ENCODE measurements around the gene NKX1-2.

- no peak for TF ChIP-seq CTCF (conservative IDR thresholded peaks at IDR 0.05; ENCODE audit: low read depth in 2 of 2)
- no peak for TF ChIP-seq EZH2 (IDR thresholded peaks at IDR 0.05; ENCODE audit: low read depth, unreplicated experiment)
- no peak for TF ChIP-seq POLR2AphosphoS5 (IDR thresholded peaks at IDR 0.05; ENCODE audit: low read depth)
- no peak for TF ChIP-seq CREB1 (CRISPR knock-in tag; IDR thresholded peaks at IDR 0.05; ENCODE audit: low read depth)
- no peak for TF ChIP-seq REST (IDR thresholded peaks at IDR 0.05; ENCODE audit: unreplicated experiment)
- no peak for TF ChIP-seq ETS1 (IDR thresholded peaks at IDR 0.05)
- no peak for TF ChIP-seq JUNB (IDR thresholded peaks at IDR 0.05; ENCODE audit: unreplicated experiment)
- no peak for TF ChIP-seq EZH2phosphoT487 (IDR thresholded peaks at IDR 0.05; ENCODE audit: unreplicated experiment)
- TF ChIP-seq NANOG (IDR thresholded peaks at IDR 0.05; ENCODE audit: borderline replicate concordance), result no peak
- no peak for TF ChIP-seq STAT1 (IDR thresholded peaks at IDR 0.05; ENCODE audit: unreplicated experiment)
Measured at GRCh38 chr10:124470544-124471434, 21.0 kb upstream of the NKX1-2 start.

Data from GM23338 (cell line).